Amniotic epithelial cell (primary cell): ENCODE measurements around the gene C14orf132.

ENCODE experiments used
- DNase-seq: peaks from one replicate; pipeline ENCODE4 v3.0.0-alpha.2; 2010; ENCODE audit warnings: low read depth

The C14orf132 gene

DNA sequence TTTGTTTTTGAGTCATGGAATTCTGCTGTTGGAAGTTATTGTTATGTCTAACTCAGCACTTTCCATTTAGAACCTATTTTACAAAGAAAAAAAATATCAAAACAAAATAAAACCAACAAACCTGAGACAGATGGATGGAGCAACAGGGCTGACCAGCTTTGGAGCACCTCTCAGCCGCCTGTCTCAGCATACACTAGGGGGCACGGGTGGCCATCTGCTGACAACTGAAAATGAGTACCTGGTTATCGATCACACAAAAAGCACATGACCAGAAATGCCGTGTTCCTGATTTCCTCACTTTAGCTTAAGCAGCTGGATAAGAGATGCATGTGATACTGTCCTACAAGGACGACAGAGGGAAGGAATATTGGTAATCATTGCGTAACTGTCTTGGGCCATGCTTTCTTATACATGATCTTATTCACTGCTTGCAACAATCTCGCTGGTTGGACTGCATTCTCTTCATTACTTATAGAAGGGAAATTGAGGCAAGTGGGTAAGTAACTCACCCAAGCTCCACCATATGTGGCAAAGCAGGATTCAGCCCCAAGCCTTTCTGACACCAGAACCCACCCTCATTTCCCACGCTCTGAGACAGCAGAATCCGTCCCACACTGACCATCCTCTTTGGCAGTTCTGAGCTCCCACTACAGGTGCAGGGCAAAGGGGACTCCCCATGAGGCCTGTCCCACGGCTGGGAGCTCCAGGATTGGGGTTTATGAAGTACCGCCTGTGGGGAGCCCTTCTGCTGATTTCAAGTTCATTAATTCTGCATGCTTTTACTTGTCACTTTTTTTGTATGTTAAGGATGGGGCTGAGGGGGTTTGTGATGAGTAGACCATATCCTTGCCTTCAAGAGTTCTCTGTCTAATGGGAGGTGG lies 43.5 kb downstream of the C14orf132 start:
- no peak for DNase-seq

DNA sequence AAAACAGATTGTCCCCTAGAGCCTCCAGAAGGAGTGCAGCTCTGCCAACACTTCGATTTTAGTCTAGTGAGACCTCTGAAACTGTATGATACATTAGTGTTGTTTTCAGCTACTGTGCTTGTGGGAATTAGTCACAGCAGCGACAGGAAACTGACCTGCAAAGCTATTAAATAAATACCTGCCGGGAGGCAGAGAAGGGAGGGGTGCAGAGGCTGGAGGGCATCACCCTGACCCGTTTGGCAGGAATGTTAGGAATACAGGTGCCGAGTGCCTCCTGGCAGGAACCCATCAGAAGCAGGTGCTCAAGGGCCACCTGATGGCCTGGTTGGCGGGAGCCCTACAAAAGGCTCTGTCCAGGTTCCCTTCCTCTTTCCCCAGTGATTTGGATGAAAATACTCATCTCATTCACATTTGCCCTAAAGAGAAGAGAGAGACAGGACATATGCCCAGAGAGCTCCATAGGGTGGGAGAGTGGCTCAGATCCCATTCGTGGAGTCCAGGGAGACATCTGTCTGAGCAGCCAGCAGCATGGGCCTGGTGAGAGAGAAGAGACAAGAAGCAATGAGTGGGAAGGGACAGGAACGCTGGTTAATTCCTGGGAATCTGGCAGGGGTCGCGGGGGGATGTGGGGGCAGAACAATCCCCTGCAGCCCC lies 44.6 kb downstream of the C14orf132 start:
- no peak for DNase-seq

DNA sequence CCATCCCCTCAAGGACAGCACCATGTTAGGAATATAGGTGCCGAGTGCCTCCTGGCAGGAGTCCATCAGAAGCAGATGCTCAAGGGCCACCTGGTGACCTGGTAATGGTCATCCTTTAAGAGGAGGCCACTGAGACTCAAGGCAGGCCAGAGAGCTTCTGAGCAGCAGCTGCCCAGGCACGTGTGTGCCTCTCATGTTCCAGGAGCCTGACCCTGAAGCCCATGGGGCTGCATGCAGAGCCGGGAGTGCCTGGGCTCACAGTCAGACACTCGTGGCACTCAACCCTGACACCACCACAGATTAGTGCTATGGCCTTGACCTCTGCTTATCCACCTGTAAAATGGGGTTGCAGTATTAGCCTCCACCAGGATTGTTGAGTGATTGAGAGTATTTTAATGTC lies 45.6 kb downstream of the C14orf132 start:
- DNase-seq = no peak

DNA sequence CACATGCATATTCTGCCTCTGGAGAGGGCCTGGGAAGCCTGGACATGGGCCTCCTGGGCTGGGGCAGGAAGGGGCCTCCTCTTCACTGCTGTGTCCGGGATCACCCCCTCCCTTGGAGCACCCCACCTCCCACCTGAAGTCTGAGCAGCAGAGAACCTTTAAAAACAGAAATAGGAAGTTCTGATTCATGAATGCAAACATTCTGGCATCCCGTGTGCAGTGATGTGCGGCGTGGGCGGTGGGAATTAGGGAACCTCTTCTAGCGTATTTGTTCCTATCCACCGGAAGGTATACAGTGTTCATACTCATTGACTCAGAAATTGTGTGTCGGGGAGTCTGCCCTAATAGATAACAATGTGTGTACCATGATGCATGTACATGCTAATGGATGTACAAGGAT lies 46.2 kb downstream of the C14orf132 start:
- no peak for DNase-seq

DNA sequence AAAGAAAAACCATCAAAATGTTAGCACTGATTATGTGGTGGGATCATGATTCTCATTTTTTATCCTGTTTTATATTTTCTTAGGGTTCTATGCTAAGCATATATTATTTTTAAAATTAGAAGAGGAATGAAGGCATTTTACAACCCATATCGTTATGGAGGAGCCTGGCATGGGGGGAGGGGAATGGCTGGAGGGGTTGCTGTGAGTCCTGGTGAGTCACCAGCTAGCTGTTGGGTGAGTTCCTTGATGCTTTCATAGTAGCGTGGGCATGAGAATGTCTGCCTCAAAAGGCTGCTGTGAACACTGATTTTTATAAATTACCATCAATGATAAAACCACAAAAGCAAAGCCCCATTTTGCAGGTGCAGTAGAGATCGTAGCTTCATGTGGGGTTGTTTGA lies 46.9 kb downstream of the C14orf132 start:
- peak; percentile 85 for DNase-seq

DNA sequence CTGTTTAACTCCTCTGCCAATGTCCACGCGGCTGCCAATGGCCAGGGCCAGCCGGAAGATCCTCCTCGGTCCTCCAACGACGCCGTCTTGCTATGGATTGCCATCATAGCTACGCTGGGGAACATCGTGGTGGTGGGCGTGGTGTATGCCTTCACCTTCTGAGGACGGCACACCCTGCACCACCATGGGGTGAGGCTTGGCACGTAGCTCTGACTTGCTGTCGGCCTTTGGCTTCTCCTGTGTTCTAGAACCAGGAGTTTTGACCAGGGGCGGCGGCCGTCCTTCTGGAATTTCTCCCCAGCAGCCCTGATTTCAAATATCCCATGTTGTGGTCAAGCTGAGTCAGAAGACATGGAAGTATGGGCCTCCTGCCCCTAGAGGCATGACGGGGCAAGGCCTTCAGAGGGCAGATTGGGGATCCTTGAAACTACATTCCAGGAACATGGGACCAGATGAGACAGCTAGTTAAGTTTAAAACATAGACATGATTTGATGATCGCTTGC lies 47.5 kb downstream of the C14orf132 start:
- peak; percentile 66 for DNase-seq

DNA sequence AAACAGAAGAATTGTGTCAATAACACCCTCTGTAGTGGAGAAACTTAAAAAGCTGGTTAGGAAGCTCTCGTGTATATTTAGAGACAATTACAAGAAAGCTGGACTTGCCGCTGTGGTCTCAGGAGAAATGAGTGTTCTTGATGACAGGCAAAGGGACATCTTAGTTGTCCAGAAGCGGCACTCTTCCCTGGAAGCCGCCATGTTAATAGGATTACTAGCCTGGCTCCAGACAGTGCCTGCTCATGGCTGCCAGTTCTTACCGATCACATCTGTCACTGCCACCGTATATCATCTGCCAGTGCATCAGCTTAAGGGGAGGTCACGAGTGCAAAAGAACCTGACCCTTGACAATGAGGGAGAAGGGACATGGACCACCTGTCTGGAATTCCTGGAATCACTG lies 48.9 kb downstream of the C14orf132 start:
- no peak for DNase-seq

DNA sequence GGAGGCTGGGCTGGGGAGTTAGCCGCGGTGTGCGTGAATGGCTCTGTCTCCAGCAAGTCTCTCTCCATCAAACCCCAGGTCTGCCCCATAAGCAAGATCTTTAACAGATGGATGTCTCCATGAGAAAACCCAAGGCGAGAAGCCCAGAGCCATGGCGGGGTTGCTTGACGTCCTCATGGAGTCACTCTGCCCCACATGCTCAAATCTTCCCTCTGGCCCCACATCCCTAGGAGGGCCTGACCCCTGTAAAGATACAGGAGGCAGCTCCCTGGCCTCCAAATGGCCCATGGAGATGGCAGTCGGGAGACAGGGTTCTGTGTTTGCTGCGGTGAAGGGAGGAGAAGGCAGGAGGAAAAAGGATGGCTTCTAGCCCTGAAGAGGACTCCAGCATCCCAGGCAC lies 49.3 kb downstream of the C14orf132 start:
- no peak for DNase-seq

DNA sequence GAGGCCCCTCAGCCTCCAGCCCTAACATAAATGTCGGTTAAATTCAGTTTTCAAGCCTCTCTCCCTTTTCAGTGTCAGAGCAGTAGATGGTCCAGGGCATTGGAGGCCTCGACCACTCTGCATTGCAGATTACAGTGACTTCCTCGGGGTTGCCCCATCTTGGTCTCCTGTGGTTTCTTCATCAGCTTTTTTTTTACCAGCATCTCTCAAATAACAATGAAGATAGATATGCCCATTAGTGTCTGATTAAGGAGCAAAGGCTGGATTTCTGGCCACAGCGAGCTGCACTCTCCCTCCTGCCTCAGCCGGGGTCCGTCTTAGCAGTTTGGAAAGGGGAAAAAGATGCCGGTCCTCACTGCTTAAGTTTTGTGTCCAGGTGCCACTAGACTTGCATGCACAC lies 49.7 kb downstream of the C14orf132 start:
- DNase-seq = no peak

DNA sequence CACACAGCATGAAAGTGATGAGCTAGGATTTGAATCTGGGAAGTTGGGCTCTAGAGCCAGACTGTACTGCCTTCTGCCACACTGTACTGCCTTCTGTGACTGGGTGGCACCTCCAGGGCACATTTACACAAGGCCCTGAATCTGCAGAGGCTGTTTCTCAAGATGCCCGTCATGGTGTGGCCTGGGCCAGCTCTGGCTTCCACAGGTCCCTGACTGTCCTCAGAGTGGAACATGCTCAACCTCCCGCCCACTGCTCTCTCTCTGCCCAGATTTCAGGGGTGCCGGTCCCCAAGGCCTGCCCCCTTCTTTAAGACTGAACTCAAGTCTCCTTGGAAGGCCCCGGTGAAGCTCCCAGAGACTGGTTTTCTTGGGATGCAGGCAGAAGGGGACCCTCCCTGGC lies 50.2 kb downstream of the C14orf132 start:
- no peak for DNase-seq

DNA sequence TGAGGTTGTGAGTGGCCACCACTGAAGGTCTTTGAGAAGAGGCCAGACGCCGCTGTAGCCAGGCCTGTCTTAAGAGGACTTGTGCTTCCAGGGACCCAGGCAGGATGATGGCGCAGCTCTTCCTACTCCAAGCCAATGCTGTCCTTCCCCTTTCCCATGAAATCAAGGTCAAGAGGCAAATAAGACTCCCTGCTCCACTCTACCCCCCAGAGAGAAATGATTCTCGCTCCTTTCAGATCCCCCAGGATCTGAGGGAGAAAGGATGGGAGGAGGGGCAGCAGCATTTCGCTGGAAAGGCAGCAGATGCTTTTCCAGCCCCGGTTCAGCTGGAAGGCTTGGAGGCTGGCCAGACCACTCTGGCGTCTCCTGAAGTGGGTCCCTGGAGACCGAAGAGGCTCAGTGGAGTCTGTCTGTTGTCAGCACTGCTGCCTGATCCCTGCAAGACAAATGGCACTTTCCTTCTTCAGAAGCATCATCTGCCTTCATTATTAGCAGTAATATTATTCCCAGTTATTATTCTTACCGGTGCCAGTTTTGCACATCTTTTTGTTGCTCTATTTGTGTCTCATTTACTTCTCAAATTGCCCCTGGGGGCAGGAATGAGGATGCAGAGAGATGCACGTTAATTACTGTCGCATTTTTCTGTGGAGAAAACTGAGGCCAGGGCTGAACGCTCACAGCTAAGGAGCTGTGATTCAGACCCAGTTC lies 51.4 kb downstream of the C14orf132 start:
- DNase-seq = peak; percentile 35

DNA sequence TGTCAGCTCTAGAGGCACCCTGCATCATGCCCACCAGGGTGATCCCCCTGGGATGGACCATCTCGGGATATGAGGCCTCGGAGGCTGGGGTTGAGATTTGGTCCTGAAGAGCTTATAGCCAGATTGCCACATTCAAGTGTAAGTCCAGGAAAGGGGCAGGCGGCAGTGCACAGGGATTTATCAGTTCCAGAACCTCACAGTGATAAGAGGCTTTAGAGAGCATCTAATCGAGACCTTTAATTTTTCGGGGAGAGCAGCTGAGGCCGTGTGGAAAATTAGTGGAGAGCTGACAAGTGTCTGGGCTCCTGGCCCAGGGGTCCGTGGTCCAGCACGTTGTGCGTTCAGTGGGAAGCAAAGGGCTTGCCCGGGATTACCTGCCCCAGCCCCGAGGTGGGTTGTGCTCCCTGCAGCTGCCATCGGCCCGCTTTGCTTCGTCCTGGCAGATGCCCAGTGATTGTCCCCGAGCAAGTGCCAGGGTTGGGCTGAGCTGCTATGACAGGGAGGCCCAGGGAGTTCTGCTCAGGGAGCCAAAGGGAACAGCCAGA lies 52.1 kb downstream of the C14orf132 start:
- no peak for DNase-seq

DNA sequence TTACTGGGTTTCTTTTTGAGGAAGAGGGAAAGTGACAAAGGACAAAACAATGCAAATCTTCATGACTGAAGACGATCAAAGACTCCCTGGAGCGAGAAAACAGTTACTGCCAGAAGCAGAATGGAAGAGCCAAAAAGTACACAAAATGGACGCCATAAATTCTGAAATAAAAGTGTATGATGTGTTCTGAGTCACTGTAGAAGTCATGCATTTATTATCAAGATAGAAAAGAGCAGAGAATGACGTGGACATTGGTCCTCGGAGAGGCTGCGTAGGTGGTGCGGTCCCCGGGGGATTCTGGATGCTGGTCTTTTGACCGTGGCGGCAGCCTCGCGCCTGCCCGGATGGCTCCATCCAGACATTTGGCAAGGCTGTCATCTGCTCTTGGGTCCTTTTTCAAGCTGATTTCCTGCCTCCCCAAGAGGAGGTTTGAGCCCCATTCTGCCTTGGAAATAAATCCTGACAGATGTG lies 52.8 kb downstream of the C14orf132 start:
- DNase-seq = no peak

DNA sequence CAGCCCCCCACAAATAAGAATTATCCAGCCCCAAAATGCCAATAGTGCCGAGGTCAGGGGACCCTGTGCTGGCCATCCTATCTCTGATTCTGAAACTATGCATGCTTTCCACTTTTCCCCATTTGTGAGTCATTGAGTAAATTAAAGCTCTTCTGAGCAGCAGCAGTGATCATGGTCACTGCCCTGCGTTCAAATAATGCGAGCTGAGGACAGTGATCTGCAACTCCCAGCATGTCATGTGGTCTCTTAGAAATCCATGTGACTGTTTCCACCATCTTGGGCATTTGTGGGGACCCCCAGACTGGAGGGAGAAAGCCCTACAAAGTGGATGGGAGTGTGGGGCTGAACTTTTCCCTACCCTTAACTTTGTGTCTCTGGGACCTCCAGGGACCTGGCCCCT lies 53.8 kb downstream of the C14orf132 start:
- DNase-seq = no peak

DNA sequence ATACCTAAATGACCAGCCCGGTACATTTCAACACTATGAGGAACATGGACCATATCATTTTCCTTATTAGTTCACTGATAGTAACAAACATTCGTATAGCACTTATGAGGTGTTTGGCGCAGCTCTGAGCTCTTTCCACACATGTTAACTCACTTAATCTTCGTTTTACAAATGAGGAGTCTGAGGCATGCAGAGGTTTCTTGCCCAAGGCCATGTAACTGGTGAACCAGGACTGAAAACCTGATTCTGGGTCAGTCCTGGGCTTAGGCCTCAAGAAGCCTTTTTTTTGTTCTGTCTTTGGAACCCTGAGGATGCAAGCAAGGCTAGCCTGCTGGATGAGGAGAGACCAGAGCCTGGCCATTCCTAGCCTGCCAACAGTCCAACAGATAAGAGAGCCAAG lies 55.0 kb downstream of the C14orf132 start:
- DNase-seq = no peak

DNA sequence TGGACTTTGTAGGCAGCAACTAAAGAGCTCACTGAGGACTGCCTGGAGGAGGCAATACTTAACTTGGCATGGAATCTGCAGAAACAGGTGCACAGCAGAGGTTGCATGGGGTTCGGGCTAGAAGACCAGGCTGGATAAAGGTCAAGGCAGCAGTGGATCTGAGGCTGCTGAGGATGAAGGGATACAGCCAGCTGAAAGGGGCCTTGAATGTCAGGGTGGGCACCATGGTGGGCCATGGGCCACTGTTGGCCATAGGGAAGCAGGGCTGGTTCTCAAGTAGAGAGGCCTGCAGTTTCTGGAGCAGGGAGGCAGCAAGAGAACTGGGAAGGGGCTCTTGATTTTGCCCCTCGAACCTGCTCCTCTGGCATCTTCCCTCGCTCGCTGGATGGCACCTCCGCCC lies 55.5 kb downstream of the C14orf132 start:
- no peak for DNase-seq

DNA sequence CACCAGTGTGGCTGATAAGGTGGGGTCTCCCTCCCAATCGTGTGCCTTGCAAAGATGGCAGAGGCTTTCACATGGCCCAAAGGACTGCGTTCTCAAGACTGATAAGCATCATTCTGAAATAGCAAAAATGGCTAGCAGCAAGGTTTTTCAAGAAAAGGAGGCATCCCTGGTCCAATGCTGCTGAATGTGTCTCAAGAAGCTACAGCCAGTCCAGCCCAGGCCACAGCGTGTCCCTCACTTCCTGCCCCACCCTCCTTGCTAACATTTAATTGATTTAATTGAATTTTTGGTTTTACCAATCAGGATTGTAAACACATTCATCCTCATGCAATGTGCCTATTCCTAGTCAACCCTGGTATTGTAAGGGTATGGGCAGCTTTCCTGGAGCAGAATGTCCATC lies 55.9 kb downstream of the C14orf132 start:
- DNase-seq = no peak

DNA sequence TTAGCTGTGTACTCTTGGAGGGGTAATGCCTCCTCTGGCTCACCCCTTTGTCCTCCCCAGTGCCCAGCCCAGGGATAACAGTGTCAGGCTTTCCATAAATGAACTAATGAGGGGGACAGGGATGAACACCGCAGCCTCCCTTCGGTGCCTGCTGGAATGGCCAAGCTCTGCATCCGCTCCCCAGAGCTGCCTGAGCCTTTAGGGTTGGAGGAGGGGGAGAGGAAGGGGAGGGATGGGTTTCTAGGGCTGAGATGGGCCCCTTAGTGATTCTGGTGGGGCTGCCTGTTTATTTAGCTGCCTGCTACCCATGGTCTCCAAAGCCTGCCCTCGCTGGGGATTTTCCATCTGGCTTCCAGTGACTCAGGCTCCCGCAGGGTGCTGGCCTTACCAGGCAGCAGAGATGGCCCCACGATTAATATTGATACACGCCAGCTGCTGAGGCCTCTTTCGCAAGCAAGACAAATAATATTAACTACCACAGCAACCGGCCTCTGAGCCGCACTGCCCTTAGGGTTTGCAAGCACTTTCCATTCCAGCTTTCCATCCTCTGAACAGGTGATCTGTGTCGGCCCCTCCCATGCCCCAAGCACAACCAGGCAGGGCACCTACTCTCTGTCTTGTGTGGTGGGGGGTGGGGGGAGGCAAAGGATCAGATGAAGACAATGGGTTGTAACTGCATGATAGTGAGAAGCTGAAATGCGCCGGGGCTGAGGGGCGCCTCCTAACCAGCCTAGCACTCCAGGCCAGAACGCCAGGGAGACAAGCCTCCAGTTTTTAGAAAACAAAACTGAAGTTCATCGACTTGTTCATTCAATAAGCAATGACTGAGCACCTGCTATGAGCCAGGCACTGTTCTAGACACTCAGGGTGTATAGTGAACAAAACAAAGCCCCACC lies 56.7 kb downstream of the C14orf132 start:
- peak; percentile 87 for DNase-seq

DNA sequence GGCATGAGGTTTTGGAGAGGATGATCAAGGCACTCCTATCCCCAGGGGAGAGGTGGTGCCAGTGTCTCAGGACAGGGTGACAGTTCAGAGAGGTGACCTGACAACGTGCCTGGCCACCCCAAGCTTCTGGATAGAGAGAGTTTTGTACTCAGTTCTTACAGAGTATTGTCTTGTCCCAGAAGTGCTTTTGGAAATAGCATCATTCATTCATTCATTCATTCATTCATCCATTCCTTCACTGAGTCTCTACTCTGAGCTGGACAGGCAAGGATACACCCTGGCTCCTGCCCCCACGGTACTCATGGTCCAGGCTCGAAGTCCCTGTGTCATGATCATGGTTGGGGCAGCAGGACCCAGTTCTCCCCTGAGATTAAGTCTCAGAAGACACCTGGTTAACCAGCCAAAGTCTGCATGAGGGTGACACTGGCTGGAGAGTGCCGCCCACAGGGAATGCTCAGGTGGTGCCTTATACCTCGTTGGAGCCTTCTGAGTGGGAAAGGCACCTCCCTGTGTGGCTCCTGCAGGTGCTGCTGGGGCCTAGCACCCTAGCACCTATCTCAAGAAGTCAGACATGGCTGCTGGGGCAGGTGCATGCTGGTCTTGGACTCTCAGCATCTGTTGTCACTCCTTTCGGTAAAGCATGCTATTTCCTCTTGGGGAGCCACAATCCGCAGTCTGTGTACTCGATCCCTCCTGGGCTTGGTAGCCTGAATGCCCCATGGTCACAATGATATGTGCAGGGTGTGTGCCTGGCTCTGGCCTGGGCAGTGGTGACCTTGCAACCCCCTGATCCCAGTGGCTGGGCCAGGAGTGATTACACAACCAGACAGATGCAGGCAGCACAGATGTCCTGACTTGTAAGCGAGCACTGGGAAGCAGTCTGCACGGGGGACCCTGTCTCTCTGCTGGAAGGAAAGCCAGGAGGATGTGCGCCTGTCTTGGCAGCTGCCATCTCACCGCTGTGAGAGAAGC lies 57.8 kb downstream of the C14orf132 start:
- DNase-seq = no peak

DNA sequence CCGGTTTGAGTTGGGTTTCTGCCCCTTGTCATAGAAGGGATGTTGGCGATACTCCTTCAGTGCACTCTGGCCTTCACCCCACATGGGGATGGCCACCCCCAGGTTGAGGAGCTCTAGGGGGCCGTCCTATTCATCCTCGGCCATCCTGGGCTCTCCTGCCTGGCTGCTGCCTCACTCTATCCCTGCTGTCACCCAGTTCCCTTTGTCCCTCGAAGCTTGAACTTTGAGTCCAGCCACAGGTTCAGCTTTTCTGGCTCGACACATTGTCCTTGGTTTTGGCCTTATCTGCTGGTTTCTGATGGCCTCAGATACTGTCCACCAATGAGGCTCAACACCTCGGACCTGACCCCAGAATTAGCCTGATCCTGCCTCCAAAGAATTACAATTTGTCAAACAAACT lies 58.6 kb downstream of the C14orf132 start:
- no peak for DNase-seq
